OCI-LY7 (cell line): ENCODE measurements around the gene RNF186. TPM values are rescaled to one million over a fixed set of nuclear protein-coding genes. Genes with fewer than 3 reads are reported as not detected.

Experiments used
- BruUV-seq: library from RNA; stranded (reverse); fragments of 400-500 nt; replicated peaks from 2 replicates; lab custom pipeline; 2021; lab: Mats Ljungman, UMichigan
- CTCF ChIA-PET: fragments of 300-600 bp; sonication (Branson Sonifier 250); formaldehyde crosslinking; loops from one replicate; lab custom pipeline; 2022; ENCODE audit warnings: antibody characterized with exemption; ENCODE audit not compliant: unreplicated experiment; lab: Charles Lee
- POLR2A ChIA-PET: fragments of 300-600 bp; sonication (Branson Sonifier 250); formaldehyde crosslinking; loops from one replicate; lab custom pipeline; 2022; ENCODE audit warnings: antibody characterized with exemption; lab: Charles Lee
- DNase-seq: peaks from one replicate; pipeline ENCODE4 v3.0.0-alpha.2; 2015; ENCODE audit warnings: low spot score
- H2AFZ ChIP-seq: fragments of 200-600 bp; sonication (generic), shearing (Covaris generic); 2 replicates; pipeline ENCODE4 v1.6.1; 2014; ENCODE audit warnings: mild to moderate bottlenecking, antibody characterized with exemption, low read length, moderate library complexity
- H3K27ac ChIP-seq: fragments of 200-600 bp; sonication (generic); 2 replicates; pipeline ENCODE4 v1.5.1; 2014; ENCODE audit warnings: mixed run types, low read depth, mild to moderate bottlenecking, moderate library complexity, low read length, inconsistent platforms; ENCODE audit not compliant: poor library complexity, severe bottlenecking
- H3K36me3 ChIP-seq: fragments of 200-600 bp; sonication (generic); 2 replicates; pipeline ENCODE4 v1.6.1; 2014; ENCODE audit warnings: mild to moderate bottlenecking, antibody characterized with exemption, low read length, moderate library complexity, mixed read lengths; ENCODE audit not compliant: insufficient read depth
- H3K4me1 ChIP-seq: fragments of 200-600 bp; sonication (generic); 2 replicates; pipeline ENCODE4 v1.5.1; 2014; ENCODE audit warnings: mild to moderate bottlenecking, low read length; ENCODE audit not compliant: insufficient read depth, poor library complexity, severe bottlenecking
- H3K4me2 ChIP-seq: fragments of 200-600 bp; sonication (generic); 2 replicates; pipeline ENCODE4 v1.6.1; 2014; ENCODE audit warnings: mild to moderate bottlenecking, low read length
- H3K4me3 ChIP-seq: fragments of 200-600 bp; sonication (generic); 2 replicates; pipeline ENCODE4 v1.5.1; 2014; ENCODE audit warnings: mild to moderate bottlenecking, low read depth, low read length; ENCODE audit not compliant: poor library complexity, severe bottlenecking
- H3K79me2 ChIP-seq: fragments of 200-600 bp; sonication (generic); 2 replicates; pipeline ENCODE4 v1.6.1; 2016; ENCODE audit warnings: low read depth, mild to moderate bottlenecking, low read length, moderate library complexity, mixed read lengths; ENCODE audit not compliant: insufficient read depth
- H3K9me2 ChIP-seq: fragments of 200-600 bp; sonication (generic); 2 replicates; pipeline ENCODE4 v1.6.1; 2016; ENCODE audit warnings: mild to moderate bottlenecking, low read length, mixed read lengths; ENCODE audit not compliant: insufficient read depth
- H3K9me3 ChIP-seq: fragments of 200-600 bp; sonication (generic); 2 replicates; pipeline ENCODE4 v1.6.1; 2014; ENCODE audit warnings: mild to moderate bottlenecking, mixed run types, low read length, mixed read lengths
- H4K20me1 ChIP-seq: fragments of 200-600 bp; sonication (generic); 2 replicates; pipeline ENCODE4 v1.6.1; 2014; ENCODE audit warnings: mild to moderate bottlenecking, antibody characterized with exemption, low read length, moderate library complexity, mixed read lengths; ENCODE audit not compliant: insufficient read depth
- EZH2phosphoT487 ChIP-seq: fragments of 200-600 bp; sonication (generic); IDR thresholded peaks from 2 replicates; pipeline ENCODE4 v1.6.1; 2018; ENCODE audit warnings: low read depth, borderline replicate concordance, mild to moderate bottlenecking, mixed run types, antibody characterized with exemption, low read length, moderate library complexity, mixed read lengths
- intact Hi-C: fragments of 100-400 bp; cut with micrococcal nuclease; formaldehyde crosslinking; loops from one replicate; pipeline ENCODE4 v1.10.0; 2022; ENCODE audit not compliant: unreplicated experiment
- total RNA-seq, 2 experiments: library from RNA; depleted of rRNA in 1 of 2; stranded (reverse); fragments of >200 nt in 1 of 2; shearing (Covaris generic) in 1 of 2; gene quantifications; 2 replicates each; pipeline ENCODE4 v1.2.3, GENCODE V29; 2014 to 2022
- TF ChIP-seq, protein P1 (sequence below): fragments of 200-600 bp; sonication (generic); conservative IDR thresholded peaks from 2 replicates; pipeline ENCODE4 v1.5.1; 2014; ENCODE audit warnings: mild to moderate bottlenecking, antibody characterized with exemption, low read length, moderate library complexity, mixed read lengths

The RNF186 gene
- total RNA-seq, 2 experiments from 2014 or later, result not detected

DNA sequence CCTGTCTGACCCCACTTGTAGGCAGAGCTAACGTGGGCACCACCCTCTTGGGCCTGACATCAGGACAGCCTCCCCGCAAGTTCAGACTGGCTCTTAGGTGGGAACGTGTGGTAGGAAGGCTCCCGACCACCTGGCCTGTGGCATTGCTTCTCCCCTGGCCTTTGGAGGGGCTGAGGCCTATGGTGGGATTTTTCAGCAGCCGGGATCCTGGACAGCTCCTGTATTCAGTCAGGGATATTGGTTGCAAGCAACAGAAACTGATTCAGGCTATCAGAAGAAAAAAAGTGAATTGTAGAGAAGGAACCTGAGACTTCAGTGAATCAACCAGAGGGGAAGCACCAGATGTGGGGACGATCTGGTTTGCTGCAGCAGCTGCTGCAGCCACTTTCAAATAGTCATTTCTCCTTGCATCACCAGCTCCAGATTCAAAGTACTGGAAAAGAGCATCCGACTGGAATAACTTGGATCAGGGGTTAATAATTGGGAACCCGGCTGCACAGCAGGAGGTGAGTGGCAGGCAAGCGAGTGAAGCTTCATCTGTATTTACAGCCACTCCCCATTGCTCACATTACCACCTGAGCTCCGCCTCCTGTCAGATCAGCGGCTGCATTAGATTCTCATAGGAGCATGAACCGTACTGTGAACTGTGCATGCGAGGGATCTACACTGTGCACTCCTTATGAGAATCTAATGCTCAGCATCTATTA, 5.9 kb downstream of the RNF186 start:
- Histone ChIP-seq H3K9me3 (no peaks in the 10 kb centered on the region), H3K4me3 (no peak overlapping the region), H3K9me2 (no peaks in the 10 kb centered on the region), H3K27ac (no peak overlapping the region), H3K4me2 (no peak overlapping the region), H2AFZ (no peak overlapping the region), H3K36me3 (no peaks in the 10 kb centered on the region), H3K4me1 (no peaks in the 10 kb centered on the region), H3K79me2 (no peaks in the 10 kb centered on the region), H4K20me1 (no peaks in the 10 kb centered on the region)
- ChIA-PET CTCF (no interaction called here), POLR2A (no interaction called here)
- no TSS peak for BruUV-seq
- intact Hi-C loops, result no loop called here
- no peak for TF ChIP-seq EZH2phosphoT487
- TF ChIP-seq, protein P1, sequence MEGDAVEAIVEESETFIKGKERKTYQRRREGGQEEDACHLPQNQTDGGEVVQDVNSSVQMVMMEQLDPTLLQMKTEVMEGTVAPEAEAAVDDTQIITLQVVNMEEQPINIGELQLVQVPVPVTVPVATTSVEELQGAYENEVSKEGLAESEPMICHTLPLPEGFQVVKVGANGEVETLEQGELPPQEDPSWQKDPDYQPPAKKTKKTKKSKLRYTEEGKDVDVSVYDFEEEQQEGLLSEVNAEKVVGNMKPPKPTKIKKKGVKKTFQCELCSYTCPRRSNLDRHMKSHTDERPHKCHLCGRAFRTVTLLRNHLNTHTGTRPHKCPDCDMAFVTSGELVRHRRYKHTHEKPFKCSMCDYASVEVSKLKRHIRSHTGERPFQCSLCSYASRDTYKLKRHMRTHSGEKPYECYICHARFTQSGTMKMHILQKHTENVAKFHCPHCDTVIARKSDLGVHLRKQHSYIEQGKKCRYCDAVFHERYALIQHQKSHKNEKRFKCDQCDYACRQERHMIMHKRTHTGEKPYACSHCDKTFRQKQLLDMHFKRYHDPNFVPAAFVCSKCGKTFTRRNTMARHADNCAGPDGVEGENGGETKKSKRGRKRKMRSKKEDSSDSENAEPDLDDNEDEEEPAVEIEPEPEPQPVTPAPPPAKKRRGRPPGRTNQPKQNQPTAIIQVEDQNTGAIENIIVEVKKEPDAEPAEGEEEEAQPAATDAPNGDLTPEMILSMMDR, result no peak
- DNase-seq, result no peak

DNA sequence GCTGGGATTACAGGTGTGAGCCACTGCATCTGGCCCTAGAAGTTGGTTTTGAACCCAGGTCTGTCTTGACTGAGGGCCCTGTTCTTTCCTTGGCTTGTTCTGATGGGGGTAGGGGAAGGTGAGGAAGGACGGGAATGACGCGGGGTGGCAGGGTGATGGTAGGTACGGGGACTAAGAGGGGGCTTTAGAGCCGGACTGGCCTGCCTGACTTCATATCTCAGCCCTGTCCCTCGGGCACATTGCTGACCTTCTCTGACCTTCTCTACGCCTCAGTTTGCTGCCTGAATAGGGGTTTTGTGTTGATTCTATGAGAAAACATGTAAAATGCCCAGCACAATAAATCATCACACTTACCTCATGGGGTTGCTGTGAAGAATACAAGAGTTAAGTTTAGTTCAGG, 6.7 kb downstream of the RNF186 start:
- no peak for TF ChIP-seq EZH2phosphoT487
- TF ChIP-seq, protein P1, result no peak
- no peak overlapping the region for H3K4me2 ChIP-seq
- H4K20me1 ChIP-seq, result no peaks in the 10 kb centered on the region
- no peaks in the 10 kb centered on the region for H3K4me1 ChIP-seq
- DNase-seq, result no peak
- no peaks in the 10 kb centered on the region for H3K9me2 ChIP-seq
- no TSS peak for BruUV-seq
- no peaks in the 10 kb centered on the region for H3K36me3 ChIP-seq
- no peaks in the 10 kb centered on the region for H3K79me2 ChIP-seq
- no peak overlapping the region for H2AFZ ChIP-seq
- no peaks in the 10 kb centered on the region for H3K9me3 ChIP-seq
- no peak overlapping the region for H3K27ac ChIP-seq
- no peak overlapping the region for H3K4me3 ChIP-seq
- ChIA-PET POLR2A (no interaction called here), CTCF (no interaction called here)
- intact Hi-C loops, result no loop called here

DNA sequence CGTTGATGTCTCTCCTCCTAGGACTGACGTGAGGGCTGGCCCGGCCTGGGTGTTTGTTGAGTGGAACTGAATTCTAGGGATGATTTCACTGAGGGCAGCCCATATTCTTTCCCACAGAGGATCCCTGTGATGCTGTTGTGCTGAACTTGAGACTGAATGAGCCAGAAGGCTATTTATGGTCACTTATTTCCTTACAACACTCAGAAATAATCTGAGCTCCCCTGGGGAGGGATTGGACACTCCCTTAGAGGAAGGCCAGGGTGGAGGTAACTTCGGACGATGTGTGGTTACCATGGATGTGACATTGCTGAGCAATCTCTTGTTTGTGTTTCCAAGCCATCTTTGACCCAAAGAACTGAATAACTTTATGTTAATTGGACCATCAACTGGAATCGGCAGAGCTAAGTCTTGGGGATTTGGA, 10.2 kb downstream of the RNF186 start:
- H3K4me3 ChIP-seq, result no peak overlapping the region
- H3K36me3 ChIP-seq, result no peaks in the 10 kb centered on the region
- H3K9me2 ChIP-seq, result no peaks in the 10 kb centered on the region
- no peaks in the 10 kb centered on the region for H4K20me1 ChIP-seq
- TF ChIP-seq, protein P1, result no peak
- TF ChIP-seq EZH2phosphoT487, result no peak
- no peak for DNase-seq
- H2AFZ ChIP-seq, result no peak overlapping the region
- H3K4me2 ChIP-seq, result no peak overlapping the region
- H3K79me2 ChIP-seq, result no peaks in the 10 kb centered on the region
- ChIA-PET CTCF (no interaction called here), POLR2A (no interaction called here)
- no TSS peak for BruUV-seq
- intact Hi-C loops, result no loop called here
- no peaks in the 10 kb centered on the region for H3K9me3 ChIP-seq
- H3K27ac ChIP-seq, result no peak overlapping the region
- H3K4me1 ChIP-seq, result peaks cover 6% of the 10 kb centered on the region
